Pancreas (tissue), 10 donors: ENCODE measurements around the gene ENHO. TPM values are rescaled to one million over a fixed set of nuclear protein-coding genes. Genes with fewer than 3 reads are reported as not detected.

ENCODE experiments used
- ATAC-seq, 4 donors: fragments of 200-7000 bp; cut with Tn5 transposase; one replicate each; pipeline versions ENCODE4 v1.8.0 to v1.9.1; 2020; ENCODE audit warnings: mild to moderate bottlenecking in 4 of 4, moderate library complexity in 4 of 4
- DNase-seq, 6 donors: peaks; one replicate each; pipeline ENCODE4 v3.0.0-alpha.2; 2020
- FAIRE-seq: peaks from 2 replicates; lab custom pipeline; 2012; peaks lifted over from hg19 to GRCh38; lab: Jason Lieb, UNC
- H3K27ac ChIP-seq, 4 donors: fragments of 200-600 bp; sonication (generic); 1 replicate in 3 of 4; 2 replicates in 1 of 4; pipeline versions ENCODE4 v1.5.0 to v1.8.0; 2020
- H3K27me3 ChIP-seq, 4 donors: fragments of 200-600 bp; one replicate each; pipeline ENCODE4 v1.8.0; 2021
- H3K36me3 ChIP-seq, 3 donors: fragments of 200-600 bp; sonication (generic) in 1 of 3; one replicate each; pipeline versions ENCODE4 v1.5.0 to v1.8.0; 2020 to 2021
- H3K4me1 ChIP-seq, 3 donors: fragments of 200-600 bp; one replicate each; pipeline ENCODE4 v1.8.0; 2021
- H3K4me3 ChIP-seq, 4 donors: fragments of 200-600 bp; sonication (generic) in 2 of 4; one replicate each; pipeline versions ENCODE4 v1.5.0 to v1.8.0; 2020 to 2021
- H3K9me3 ChIP-seq, 4 donors: fragments of 200-600 bp; one replicate each; pipeline ENCODE4 v1.8.0; 2021
- WGBS, 2 donors: extraction: QIAGEN DNeasy Blood & Tissue Kit; methylation state at CpG; one replicate each; pipeline ENCODE4 v1.1.7; 2013; 5-methylcytosine and 5-hydroxymethylcytosine counted together
- intact Hi-C, 3 donors: fragments of 100-400 bp; cut with DNase I; formaldehyde crosslinking; loops; one replicate each; pipeline versions ENCODE4 v1.11.1 to v1.14.2; 2022
- polyA plus RNA-seq, 2 donors: library from polyadenylated mRNA; stranded (reverse); fragments of 200-250 nt; gene quantifications; one replicate each; pipeline ENCODE4 v1.2.3, GENCODE V29; 2013
- total RNA-seq, 6 donors: library from RNA; stranded (reverse); fragmentation: NEBNext Ultra II Directional in 4 of 6; extraction: Animal tissue kit (Norgen Biotek cat#: 25700) in 4 of 6; gene quantifications; one replicate each; pipeline versions ENCODE4 v1.2.1 to v1.2.4, GENCODE V29; 2021 to 2023
- TF ChIP-seq, protein P1 (sequence below), 4 donors: fragments of 200-600 bp; sonication (generic) in 3 of 4; IDR thresholded peaks; one replicate each; pipeline versions ENCODE4 v1.5.0 to v1.8.0; 2021; ENCODE audit warnings: antibody characterized with exemption in 4 of 4
- donor health status: healthy with polysubstance abuse.
- donor health status: DM: no; HTN: no; CAD: no; lungs with moderate emphysema.
- donor health status: DM: no; HTN: no; CAD: no.
- donor health status: control.
- donor health status: control.
- donor health status: Bipolar disorder and iron deficiency.
- donor health status: DM: yes; HTN: yes; CAD: no.
- donor health status: DM: no; HTN: no; CAD: no.
- donor health status: DM: no; HTN: no; CAD: no.
- donor health status: DM: yes; HTN: yes; CAD: no.

Gene ENHO
- total and polyA plus RNA-seq, 8 donors, result 0.24 to 4.3 (median 0.67) TPM

GRCh38 chr9:34524349-34524748 is 1.6 kb upstream of the ENHO start:
- peaks cover 0 to 3% (median 0%) of the 10 kb centered on the region in 3 donors for H3K4me1 ChIP-seq
- no peak overlapping the region for H3K4me3 ChIP-seq
- no peaks in the 10 kb centered on the region for H3K27me3 ChIP-seq
- no peaks in the 10 kb centered on the region for H3K36me3 ChIP-seq
- no peaks in the 10 kb centered on the region for H3K9me3 ChIP-seq
- TF ChIP-seq, protein P1, sequence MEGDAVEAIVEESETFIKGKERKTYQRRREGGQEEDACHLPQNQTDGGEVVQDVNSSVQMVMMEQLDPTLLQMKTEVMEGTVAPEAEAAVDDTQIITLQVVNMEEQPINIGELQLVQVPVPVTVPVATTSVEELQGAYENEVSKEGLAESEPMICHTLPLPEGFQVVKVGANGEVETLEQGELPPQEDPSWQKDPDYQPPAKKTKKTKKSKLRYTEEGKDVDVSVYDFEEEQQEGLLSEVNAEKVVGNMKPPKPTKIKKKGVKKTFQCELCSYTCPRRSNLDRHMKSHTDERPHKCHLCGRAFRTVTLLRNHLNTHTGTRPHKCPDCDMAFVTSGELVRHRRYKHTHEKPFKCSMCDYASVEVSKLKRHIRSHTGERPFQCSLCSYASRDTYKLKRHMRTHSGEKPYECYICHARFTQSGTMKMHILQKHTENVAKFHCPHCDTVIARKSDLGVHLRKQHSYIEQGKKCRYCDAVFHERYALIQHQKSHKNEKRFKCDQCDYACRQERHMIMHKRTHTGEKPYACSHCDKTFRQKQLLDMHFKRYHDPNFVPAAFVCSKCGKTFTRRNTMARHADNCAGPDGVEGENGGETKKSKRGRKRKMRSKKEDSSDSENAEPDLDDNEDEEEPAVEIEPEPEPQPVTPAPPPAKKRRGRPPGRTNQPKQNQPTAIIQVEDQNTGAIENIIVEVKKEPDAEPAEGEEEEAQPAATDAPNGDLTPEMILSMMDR (IDR thresholded peaks at IDR 0.05), result no peak
- DNase-seq (no peak), FAIRE-seq (no peak), ATAC-seq (no peak)
- H3K27ac ChIP-seq, result no peak overlapping the region
- intact Hi-C loops, result no loop called here
- WGBS, 2 donors, result 87 to 91% methylated on average over 3 of the region's 3 CpGs

DNA sequence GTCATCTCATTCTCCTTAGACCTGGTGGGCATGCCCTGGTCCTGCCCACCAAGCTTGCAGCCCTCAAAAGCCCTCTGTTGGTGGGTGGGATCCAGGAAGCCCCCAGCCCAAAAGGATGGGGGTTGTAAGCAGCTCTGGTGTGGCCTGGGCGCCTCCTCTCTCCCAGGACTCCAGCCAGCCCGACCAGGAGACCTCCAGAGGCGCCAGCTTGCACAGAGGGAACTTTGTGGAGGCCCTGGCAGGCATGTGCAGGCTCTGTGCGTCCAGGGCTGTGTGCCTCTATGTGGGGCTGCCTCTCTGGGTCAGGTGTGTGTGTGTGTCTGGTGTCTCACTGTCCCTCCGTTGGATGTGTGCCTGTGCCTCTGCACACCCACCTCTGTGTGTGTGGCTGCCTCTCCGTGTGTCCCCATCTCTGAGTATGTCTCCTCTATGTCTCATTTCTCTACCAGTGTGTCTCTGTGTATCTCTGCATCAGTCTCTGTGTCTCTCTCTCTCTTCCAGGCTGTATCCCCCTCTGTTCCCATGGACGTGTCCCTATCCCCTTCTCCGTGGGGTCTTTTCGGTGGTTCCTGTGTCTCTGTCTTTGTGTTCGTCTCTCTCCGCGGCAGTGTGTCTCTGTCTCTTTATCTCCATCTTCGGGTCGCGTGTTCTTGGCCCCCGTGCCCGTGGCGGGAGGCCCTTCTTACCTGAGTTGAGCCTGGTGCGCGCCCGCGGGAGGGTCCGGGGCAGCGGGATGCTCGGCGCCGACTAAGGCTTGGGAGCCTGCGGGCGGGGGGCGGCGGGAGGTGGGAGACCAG is 501 bp downstream of the ENHO start:
- DNase-seq (peak in 1 of 6 donors; percentile 67), FAIRE-seq (no peak), ATAC-seq (no peak)
- 17 to 23% methylated on average over 24 to 31 of the region's 31 CpGs for WGBS, 2 donors
- Histone ChIP-seq H3K27me3 (no peaks in the 10 kb centered on the region), H3K4me3 (peak overlapping the region in 3 of 4 donors; percentile 8 to 48 (median 38)), H3K27ac (no peak overlapping the region), H3K9me3 (no peaks in the 10 kb centered on the region), H3K4me1 (peaks cover 0 to 3% (median 0%) of the 10 kb centered on the region in 3 donors), H3K36me3 (no peaks in the 10 kb centered on the region)
- intact Hi-C loops, result no loop called here
- TF ChIP-seq, protein P1 (IDR thresholded peaks at IDR 0.05), result no peak

GRCh38 chr9:34521406-34522045 is 1.3 kb downstream of the ENHO start:
- no peak for DNase-seq
- 90 to 97% methylated on average over 11 of the region's 11 CpGs for WGBS, 2 donors
- H3K4me1 ChIP-seq, result peaks cover 0 to 3% (median 0%) of the 10 kb centered on the region in 3 donors
- no peak overlapping the region for H3K4me3 ChIP-seq
- H3K27ac ChIP-seq, result no peak overlapping the region
- no peaks in the 10 kb centered on the region for H3K36me3 ChIP-seq
- H3K9me3 ChIP-seq, result no peaks in the 10 kb centered on the region
- TF ChIP-seq, protein P1 (IDR thresholded peaks at IDR 0.05), result no peak
- ATAC-seq, result no peak
- intact Hi-C loops, result no loop called here
- FAIRE-seq, result no peak
- H3K27me3 ChIP-seq, result no peaks in the 10 kb centered on the region

DNA sequence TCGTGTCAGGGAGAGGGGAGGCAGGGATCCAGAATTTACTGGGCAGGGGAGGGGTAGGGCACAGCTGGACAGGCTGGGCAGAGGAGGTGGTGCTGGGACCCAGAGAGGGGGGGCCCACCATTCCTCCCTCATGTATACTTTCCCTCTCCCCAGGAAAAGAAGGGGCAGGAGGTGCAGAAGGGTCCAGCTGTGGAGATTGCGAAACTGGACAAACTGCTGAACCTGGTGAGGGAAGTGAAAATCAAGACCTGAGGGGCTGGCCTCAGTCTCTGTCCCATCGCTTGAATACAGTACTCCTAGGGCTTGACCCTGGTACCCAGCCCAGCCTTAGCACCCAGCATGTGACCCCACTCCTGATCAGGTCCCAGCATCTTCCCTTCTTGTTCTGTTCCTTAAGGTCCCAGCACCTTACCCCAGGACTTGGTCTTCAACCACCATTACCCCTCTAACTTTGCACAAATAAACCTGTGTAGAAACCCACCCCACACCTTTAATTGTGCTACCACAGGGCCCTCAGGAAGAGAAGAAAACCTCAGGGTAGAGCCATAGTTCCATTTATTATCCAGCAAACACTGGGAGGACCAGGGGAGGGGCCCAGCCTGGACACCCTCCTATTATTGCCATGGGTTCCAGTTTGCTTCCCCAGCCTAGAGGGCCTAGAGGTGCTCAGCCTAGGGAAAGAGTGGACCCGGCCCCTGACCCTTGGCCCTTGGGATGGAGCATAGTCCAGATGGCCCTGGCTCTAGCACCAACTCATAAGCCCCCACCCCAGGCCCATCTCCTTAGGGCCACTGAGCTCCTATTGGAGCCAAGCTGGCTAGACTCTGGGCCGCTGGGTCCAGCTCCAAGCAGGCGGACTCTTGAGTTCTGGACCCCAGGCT is 2.0 kb downstream of the ENHO start:
- intact Hi-C loops, result no loop called here
- TF ChIP-seq, protein P1 (IDR thresholded peaks at IDR 0.05), result no peak
- FAIRE-seq (no peak), DNase-seq (no peak), ATAC-seq (no peak)
- Histone ChIP-seq H3K4me1 (peaks cover 0 to 3% (median 0%) of the 10 kb centered on the region in 3 donors), H3K9me3 (no peaks in the 10 kb centered on the region), H3K4me3 (no peak overlapping the region), H3K36me3 (no peaks in the 10 kb centered on the region), H3K27ac (no peak overlapping the region), H3K27me3 (no peaks in the 10 kb centered on the region)
- 87 to 91% methylated on average over 6 of the region's 6 CpGs for WGBS, 2 donors
